ENCODE data around the gene FRMD4A.

FRMD4A gene

DNA sequence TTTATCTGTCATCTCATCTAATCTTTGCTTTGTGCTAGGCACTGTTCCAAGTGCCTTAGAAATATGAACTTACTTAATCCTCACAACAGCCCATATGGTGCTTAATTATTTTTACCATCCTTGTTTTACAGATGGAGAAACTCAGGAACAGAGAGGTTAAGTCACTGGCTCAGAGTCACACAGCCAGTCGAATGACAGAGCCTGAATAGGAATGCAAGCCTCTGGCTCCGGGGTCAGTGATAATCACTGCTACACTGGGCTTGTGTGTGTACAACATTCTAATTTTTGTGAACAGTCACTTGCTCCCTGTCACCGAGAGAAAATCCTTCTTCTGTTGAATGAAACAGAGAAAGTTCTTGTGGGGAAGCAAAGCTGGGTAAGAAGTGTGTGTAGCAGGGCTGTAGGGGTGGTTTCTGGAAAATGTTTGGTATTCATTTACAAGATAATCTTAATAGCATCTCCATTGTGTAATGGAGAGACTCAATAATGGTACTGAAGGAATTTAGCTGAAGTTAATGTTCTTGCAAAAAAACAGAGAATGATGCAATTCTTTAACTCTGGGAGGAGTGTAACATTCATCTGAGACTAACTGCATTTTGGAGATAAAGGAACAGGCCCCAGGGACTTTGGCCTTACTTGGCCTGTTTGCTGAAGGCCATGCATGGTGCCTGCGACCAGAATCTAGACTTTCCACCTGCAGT, 290.6 kb downstream of the FRMD4A start:
- DNase-seq = no peak

DNA sequence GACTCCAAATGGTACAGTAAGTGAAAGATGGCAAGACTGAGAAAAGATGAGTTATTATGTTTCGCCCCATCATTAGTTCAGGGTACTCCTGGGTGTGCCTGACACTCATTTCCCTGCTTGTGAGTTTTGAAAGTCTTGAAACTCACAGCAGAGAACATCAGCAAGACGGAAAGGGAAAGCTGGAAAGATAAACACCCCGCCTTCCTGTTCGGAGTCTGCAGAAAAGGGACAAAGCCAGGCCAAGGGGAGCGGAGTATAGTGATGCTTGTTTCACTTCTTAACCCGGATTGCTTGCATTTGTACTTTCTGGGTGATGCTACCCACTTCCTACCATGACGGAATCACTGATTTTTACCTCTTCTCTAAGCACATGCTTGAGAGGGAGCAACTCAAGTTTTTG, 294.5 kb downstream of the FRMD4A start:
- no peak for DNase-seq

DNA sequence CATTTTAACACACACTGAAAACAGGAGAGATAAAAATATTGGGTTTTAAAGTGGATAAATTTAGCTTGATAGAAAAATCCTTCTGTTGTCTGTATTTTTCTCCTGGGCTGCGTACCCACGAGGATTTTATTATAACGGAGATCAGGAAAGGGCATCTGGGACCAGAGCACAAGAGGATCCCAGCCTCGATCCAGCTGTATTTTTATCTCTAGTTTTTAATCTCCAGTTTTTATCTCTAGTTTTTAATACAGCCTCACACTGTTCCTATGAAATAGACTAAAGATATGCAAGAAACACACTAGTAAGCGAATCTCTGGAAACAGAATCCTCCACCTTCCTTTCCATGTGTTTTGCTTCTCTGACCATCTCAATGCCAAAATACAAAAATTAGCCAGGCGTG, 295.2 kb downstream of the FRMD4A start:
- DNase-seq = no peak

DNA sequence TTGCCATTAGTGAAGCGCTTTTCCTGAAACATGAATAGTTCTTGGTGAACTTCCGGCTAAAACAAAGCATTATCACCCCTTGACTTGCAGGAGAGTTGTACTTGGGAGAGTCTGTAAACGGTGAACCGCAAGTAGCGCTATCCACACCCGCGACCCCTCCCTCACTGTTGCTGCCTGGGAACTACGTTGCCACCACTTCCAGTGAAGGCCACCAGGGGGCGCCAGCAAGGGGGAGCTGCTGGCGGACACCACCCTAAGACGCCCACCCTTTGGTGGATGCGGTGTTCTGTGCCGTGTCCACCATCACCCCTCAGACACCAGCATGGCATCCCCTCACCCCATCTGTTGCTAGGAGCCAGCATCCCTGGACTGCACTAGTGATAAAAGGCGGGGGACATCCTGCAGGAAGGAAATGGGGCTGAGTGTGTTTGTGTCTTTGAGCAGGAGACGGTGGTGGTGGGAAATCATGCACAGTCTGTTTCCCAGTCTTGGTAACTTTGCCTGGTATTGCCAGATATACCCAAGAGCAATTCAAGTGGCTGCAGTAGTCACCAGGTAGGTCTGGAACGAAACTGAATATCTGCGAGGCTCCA, 298.2 kb downstream of the FRMD4A start:
- DNase-seq = no peak

DNA sequence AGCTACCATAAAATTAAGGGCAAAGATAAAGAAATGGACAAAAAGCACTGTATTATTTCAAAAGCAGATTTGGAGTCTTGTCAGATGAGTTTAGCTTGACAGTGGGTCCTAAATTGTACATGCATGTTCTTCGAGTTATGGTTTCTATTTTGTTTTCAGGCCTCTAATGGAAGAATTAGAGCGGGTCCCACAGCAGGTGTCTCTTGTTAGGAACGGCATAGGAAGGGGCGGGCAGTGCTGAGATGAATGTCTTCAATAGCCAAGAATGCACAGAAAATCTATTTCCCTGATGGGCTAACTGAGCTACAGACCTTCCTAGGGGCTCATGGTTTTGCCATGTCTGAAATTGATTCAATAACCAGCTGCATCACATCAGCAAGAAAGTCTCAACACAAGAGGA, 304.4 kb downstream of the FRMD4A start:
- no peak for DNase-seq

DNA sequence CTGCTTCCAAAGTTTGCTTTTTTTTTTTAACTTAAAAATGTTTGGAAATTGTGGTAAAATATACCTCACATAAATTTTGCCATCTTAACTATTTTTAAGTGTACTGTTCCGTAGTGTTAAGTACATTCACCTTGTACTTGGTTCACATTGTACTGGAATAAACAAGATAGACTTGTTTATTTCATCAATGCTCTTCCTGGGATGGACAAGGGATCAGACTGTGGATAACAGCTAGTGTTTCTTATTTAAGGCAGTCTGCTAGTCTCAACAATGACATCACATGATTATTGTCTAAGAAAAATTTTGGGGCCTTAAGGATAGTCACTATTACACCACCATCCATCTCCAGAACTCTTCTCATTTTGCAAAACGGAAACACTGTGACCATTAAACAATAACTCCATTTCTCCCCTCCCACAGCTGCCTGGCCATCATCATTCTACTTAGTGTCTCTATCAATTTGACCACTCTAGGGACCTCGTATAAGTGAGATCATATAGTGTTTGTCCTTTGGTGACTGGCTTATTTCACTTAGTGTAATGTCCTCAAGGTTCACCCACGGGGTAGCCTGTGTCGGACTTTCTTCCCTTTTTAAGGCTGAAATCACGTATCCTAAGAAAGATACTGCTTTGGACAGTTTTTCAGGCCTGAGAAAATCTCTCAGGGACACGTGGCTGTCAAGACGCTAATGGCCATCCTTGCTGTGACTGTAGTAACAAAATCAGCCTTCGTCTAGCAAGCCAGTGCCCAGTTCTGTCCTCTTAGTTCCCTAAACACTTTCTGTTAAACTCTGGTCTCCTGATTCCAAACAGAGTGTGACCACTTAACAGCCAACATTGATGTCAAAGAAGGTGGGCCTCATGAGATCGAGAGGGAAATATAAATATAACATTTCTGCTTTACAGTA, 305.2 kb downstream of the FRMD4A start:
- no peak for DNase-seq

DNA sequence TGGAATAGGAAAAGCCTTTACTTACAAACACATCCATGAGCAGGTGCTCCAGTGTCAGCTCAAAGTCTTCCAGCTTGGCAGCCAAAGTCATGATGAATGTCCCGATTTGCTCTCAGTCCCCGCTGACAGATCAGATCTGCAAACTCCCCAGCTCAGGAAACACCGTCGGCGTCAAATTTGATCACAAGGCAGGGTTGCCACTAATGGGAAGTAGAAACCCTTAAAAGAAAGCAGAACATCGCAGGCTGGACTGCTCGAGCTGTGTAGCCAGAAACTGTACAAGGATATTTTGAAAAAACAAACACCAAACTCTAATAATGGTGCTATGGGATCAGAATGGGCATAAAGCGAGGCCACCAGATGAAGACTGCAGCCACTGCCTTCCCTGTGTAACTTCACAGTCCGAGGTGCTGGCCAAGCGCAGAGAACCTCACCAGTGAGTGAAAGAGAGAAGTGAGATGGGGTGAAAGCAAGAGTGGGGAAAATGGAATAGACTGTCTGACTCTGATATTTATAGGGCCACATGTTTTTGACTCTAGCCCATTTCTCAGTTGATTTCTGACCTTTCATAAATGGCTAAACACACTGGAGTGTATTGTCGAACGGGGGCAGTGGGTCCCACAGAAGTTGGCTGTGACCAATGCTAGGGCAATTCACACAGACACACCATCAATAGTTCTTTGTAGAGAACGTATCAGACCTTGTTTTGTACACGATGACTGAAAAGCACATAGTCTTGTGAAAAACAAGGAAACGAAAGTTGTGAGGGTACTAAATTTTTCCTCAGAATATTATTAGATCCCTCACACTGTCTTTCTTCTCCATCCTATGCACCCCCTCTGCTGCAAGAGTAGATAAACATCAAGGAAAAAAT, 306.2 kb downstream of the FRMD4A start:
- peak; percentile 26 for DNase-seq

DNA sequence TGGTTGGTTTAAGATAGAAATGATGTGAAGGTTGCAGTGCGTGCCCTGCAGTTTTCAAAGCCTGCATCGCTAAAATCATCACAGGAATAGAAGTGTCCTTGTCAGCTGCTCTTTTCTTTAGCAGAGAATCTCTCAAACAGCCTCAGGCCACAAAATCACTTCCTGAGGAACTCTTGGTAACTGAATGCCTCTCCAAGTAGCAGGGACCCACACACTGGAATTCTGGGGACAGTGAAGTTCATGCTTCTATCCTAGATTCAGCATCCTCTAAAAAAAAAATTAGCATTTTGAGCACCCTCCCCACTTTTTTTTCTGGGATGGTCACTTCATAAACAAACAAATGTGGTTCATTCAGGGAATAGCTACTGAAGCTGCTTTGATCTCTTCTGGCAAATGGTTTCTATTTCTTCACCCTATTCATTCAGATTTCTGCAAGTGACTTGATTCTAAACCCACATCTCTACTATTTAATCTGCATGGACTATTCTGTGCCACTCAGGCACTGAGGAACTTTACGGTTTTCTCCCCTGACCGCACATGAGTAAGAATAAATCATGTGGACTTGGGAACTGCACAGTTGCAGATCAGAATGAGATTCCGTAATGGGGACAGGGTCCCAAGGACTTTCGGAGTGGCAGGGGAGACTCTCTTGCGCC, 306.9 kb downstream of the FRMD4A start:
- DNase-seq = no peak

DNA sequence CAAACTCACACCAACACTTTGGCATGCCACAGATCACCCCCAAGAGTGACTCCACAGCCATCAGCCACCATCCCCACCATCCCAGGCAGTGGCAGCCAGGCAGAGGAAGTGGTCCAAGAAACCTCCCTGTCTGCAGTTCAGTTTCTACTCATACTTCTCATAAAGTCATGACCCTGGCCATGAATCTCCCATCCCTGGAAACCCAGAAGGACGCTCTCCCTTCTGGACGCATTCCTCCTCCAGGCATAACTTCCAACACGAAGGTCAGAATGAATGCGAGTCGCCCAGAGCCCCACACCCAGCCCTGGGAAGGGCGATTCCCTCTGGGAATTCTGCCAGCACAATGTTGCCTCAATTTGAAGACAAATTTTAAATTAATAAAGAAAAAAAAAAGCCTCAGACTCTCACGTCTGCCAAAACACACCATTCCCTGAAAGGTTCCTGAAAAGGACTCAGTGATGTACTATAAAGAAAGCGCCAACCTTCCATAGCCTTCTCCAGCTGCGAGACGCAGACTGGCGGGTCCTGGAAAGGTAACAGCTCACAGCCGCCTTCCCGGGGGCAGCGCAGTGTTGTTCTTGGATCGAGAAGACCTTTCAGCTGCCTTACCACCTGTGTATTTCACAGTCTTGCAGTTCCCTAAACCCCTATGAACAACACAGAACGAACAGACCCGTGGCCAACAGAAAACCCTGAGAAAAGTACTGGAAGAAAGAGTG, 307.6 kb downstream of the FRMD4A start:
- no peak for DNase-seq

DNA sequence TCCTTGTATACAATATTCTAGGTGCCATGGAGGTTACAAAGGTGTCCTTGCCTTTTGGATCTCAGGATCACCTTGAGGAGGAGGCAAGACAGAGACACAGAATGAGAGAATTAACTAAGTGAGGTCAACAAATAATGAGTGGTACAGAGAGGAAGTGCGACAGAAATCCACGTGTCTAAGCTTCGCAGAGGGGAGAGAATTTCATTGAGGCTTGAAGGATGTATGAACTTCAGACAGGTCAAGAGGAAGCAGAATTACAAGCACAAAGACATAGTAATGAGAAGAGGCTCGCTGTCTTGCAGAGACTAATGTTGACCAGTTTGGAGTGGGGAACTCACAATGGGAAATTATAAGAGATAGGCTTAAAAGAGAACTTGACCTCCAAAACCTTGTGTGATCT, 308.7 kb downstream of the FRMD4A start:
- DNase-seq = no peak

DNA sequence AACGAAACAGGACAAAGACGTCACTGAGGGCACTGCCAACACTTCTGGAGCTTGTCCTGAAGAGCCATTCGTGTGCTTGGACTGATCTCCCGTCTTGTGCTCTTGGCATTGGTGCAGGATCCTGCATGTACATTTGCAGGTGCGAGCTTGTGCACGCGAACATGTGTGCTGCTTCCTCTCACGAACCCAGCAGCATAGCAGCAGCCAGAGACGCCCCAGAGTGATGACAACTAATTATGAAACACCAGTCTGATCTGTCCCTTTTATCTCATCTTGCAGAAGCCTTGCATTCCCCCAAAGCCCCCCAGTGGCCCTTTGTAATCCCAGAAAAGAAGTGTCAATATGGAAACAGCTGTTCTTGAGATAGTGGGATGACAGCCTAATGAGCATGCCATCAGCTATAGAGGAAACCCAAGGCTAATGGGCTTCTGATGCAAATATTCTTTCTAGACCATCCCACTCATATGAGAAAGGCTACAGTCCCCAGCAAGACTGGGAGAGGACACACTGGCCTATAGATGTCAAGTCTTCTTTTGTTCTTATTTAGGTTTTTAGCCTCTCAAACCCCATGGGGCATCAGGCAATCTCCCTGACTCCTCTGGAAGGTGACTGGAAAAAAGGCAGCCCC, 310.6 kb downstream of the FRMD4A start:
- no peak for DNase-seq

DNA sequence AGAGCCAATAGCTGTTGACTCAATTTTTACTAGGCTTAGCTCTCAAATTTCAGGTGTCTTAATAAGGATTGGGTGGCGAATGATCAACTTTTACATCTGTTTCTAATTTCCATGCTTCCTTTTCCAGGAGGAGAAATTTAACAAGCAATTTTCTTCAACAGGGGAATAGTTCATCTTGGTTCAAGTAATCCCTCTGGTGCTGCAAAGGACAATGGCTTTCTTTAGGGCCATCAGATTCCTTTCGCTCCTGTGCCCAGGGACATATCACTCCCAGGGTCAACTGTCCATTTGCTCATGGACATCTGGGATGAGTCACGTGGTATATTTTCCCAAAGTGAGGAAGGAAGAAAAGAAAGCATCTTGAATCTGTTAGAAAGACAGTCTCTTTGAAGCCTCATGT, 313.3 kb downstream of the FRMD4A start:
- no peak for DNase-seq

DNA sequence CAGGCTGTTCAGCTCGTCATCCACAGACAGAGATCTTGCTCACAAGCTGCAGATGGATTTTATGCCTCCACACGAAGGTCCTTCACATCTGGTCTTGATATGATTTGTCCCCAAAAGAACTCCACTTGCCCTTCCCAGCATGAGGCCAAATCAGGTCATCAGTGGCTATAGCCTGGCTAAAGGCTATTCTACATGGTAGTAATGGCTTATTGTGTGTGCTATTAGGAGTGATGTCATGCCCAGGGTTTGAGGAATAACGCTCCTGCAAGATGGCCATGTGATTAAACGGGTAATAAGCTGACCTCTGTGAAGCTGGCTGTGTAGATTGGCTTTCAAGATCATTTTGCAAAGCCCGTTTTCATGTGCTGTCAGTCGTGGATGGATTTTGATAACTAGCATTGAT, 313.8 kb downstream of the FRMD4A start:
- no peak for DNase-seq

DNA sequence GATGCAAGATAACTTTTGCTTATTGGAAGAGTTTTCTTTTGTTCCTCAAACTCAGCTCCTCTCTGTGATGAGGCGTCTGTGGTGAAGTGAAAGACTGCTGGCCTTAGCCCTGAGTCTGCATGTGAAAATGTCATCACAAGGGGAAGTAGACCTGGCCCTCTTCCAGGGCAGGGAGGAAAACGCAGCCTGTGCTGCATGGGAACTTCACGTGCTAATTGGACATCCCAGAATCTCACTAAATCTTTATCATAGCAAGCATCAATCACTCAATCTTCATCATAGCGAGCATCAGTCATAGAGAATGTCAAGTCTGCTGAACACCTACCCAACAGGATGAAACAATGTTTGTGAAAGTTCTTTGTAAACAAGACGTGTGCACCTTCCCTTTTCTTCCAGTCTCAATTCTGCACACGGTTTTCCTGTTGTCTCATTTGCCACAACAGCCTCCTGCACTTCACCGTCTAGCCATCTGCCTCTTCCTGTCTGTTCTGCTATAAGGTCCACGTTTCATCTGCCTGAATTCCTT, 314.6 kb downstream of the FRMD4A start:
- peak; percentile 29 for DNase-seq

DNA sequence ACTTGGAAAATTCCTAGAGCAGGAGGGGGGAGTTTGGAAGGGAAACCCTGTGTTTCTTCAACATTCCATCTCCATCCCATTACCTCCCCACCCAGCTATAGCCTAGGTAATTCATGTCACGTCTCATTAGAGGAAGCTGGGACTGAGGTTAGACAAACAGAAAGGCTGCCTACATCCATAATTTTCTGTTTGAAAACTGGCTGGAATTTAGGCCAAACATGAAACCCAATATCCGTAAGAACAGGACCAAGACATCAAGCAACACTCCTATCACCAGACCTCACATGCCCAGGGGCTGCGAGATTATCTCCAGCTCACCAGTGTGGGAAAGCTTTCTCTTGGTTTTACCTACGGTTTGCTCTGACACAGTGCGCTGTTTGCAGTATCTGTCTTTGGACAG, 316.3 kb downstream of the FRMD4A start:
- DNase-seq = no peak

DNA sequence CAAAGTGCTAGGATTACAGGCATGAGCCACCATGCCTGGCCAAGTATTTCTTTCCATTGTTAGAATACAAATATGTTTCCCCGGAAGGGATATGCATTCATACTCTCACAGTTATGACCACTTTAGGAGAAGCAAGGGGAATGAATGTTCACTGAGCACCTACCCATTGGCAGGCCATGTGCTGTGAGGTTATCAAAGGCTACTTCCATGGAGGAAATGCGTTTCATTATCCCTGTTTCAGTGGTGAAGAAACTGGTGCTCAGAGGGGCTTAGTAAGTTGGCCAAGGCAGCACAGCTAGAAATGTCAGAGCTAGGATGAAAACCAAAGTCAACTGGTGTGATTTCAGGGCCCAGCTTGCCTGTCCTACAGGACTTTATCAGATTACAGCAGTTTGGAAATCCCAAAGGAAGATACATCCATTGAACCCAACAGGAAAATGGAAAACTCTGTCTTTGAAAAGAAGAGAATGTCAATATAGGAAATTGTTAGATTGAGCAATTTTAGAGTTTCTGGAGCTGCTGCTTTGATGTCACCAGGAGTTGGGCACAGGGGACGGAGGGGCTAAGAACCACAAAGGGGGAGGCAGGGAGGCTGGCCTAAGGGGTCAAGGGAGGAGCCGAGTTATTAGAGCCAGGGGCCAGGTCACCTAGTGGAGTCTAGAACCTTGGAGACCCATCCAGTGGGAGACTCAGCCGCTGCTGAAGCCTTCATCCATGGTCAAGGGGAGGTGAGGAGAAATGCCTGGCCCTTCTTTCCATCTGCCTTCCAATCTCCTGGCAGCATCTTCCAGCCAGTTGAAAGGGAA, 319.8 kb downstream of the FRMD4A start:
- DNase-seq = no peak

DNA sequence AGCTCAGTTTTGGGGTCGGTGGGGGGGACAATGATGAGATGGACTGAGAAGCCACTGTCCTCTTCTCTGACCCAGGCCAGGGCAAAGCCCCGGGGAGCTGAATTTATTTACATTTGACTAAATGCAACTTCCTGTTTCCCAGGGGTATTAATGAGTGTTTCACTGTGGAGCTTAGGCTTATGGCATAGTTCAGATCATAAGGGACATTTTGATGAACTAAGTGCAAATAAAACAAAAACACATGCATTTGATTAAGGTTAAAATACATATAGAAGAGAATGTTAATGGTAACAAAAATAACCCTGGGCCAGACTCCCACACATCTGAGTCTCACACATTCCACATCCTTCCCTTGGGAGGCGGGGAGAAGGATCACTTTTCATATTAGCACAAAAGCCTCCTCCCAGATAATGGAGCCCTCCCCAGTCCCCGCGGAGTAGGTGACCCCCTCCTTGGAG, 320.6 kb downstream of the FRMD4A start:
- no peak for DNase-seq

DNA sequence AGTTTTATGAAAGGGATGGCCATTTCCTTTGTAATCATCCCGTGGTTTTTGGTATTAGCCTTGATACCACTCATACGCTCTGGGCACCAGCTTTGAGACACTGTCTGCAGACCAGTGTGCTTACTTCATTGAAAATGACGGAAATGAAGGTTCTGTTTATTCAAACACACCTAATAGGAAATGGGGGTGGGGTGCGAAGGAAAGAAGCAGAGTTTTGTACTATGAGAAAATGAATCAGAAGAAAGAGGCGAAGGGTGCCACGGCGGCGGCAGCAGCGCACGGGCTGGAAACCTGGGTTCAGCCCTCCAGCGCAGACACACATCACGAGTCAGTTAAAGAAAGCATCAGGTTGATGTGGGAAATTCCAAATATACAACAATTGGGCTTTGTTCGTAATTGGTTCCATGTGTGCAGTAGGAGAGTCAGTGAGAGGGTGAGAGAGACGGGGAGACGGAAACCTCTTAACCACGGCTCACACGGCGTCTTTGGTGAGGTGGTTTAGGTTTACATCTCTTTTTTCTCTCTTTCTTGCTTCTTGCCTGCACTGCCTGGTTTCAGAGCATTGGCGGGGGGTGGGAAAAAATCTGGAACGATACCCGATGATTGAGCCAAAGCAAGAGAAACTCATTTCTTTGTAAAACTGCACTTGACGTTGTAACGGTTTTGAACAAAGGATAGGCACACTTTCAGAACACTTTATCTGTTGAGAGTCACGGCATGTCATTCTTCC, 321.2 kb downstream of the FRMD4A start:
- no peak for DNase-seq

DNA sequence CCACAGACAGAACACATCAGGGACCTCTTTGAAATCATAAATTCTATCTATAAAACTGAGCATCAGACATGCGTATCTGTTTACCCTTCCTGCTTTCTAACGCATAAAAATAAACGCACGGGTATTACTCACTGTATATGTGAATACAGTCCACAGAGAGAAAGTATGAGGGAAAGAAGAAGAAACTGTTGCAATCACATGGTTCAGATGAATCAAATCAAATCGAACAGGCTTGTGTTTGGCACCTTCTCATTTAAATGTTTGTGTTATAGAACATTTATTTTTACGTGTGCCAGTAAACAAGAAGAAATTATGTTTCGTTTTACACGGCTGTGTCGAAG, 322.0 kb downstream of the FRMD4A start:
- DNase-seq = no peak

All from midbrain (tissue), 1 donor.